Thyroid gland (tissue), 4 donors: ENCODE measurements around the gene AMPD2.

Source experiments
- CTCF ChIP-seq, 6 experiments: fragments of 200-600 bp in 3 of 6; fragments of 450-650 bp in 3 of 6; sonication (generic) in 3 of 6; IDR thresholded peaks; one replicate each; pipeline ENCODE4 v1.5.1; 2016 to 2019; ENCODE audit warnings: antibody characterized with exemption in 6 of 6, mild to moderate bottlenecking in 2 of 6, inconsistent platforms in 1 of 6, moderate library complexity in 1 of 6
- POLR2A ChIP-seq, 2 donors: fragments of 450-650 bp; IDR thresholded peaks; one replicate each; pipeline ENCODE4 v1.6.1; 2017; ENCODE audit warnings: antibody characterized with exemption in 2 of 2, mild to moderate bottlenecking in 2 of 2, moderate library complexity in 1 of 2

- TF ChIP-seq CTCF (IDR thresholded peaks at IDR 0.05) (no peak), POLR2A (IDR thresholded peaks at IDR 0.05) (no peak)
These were observed 37.8 kb downstream of the AMPD2 start for GRCh38 chr1:109657395-109657794.
